Neural progenitor cell (in vitro differentiated cells): ENCODE results near the gene RAB9B.

Experiments used
- EZH2 ChIP-seq: fragments of 200-600 bp; sonication (generic); IDR thresholded peaks from 2 replicates; pipeline ENCODE4 v1.6.1; 2017; ENCODE audit warnings: antibody characterized with exemption, mild to moderate bottlenecking, moderate library complexity
- TF ChIP-seq, protein P1 (sequence below): fragments of 200-600 bp; sonication (generic); IDR thresholded peaks from 2 replicates; pipeline ENCODE4 v1.5.1; 2017; ENCODE audit warnings: antibody characterized with exemption, mild to moderate bottlenecking

DNA sequence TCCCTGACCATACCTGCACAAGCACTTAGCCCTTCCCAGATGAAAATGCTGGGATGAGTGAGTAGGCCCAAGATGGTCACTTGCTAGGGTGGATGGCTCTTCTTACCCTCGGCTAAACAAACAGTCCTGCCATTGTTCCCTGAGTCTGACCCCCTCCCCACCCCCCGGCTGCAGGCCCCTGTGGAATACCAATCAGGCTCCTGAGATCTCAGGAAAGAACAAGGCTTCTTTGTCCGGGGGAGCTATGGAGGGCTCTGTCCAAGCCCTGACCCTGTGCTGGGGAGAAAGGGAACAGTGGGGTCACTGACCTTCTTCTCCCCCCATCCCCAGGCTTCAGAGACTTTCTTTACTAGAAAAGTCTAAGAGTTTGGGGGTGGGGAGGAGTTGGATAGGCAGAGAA, 49.4 kb downstream of the RAB9B start:
- TF ChIP-seq, protein P1, sequence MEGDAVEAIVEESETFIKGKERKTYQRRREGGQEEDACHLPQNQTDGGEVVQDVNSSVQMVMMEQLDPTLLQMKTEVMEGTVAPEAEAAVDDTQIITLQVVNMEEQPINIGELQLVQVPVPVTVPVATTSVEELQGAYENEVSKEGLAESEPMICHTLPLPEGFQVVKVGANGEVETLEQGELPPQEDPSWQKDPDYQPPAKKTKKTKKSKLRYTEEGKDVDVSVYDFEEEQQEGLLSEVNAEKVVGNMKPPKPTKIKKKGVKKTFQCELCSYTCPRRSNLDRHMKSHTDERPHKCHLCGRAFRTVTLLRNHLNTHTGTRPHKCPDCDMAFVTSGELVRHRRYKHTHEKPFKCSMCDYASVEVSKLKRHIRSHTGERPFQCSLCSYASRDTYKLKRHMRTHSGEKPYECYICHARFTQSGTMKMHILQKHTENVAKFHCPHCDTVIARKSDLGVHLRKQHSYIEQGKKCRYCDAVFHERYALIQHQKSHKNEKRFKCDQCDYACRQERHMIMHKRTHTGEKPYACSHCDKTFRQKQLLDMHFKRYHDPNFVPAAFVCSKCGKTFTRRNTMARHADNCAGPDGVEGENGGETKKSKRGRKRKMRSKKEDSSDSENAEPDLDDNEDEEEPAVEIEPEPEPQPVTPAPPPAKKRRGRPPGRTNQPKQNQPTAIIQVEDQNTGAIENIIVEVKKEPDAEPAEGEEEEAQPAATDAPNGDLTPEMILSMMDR = no peak
- no peak for TF ChIP-seq EZH2
